Body of pancreas (tissue), 4 donors: ENCODE data around the gene PKIB. TPM values are rescaled to one million over a fixed set of nuclear protein-coding genes. Genes with fewer than 3 reads are reported as not detected.

ENCODE experiments used
- ATAC-seq: fragments of 150-250 bp; one replicate; pipeline ENCODE4 v1.9.1; 2016
- DNase-seq, 4 donors: peaks; one replicate each; pipeline ENCODE4 v3.0.0-alpha.2; 2019
- H3K27ac ChIP-seq, 4 donors: fragments of 200-600 bp; sonication (generic); 1 replicate in 3 of 4; 2 replicates in 1 of 4; pipeline versions ENCODE4 v1.5.1 to v1.6.1; 2016 to 2019; ENCODE audit warnings: mild to moderate bottlenecking in 1 of 4, mixed read lengths in 1 of 4, moderate library complexity in 1 of 4
- H3K27me3 ChIP-seq, 2 donors: fragments of 200-600 bp; sonication (generic); one replicate each; pipeline ENCODE4 v1.6.0; 2016; ENCODE audit warnings: mild to moderate bottlenecking in 1 of 2
- H3K36me3 ChIP-seq, 2 donors: fragments of 200-600 bp; sonication (generic); replicated peaks in 1 of 2; 2 replicates each; pipeline ENCODE4 v1.5.1; 2016; ENCODE audit warnings: low read depth in 2 of 2; ENCODE audit not compliant: insufficient read depth in 1 of 2
- H3K4me1 ChIP-seq: fragments of 200-600 bp; sonication (generic); one replicate; pipeline ENCODE4 v1.6.0; 2016
- H3K4me3 ChIP-seq, 2 donors: fragments of 200-600 bp; sonication (generic); 1 replicate in 1 of 2; 2 replicates in 1 of 2; pipeline ENCODE4 v1.5.1; 2016 to 2019
- H3K9me3 ChIP-seq, 3 donors: fragments of 200-600 bp; sonication (generic); 1 replicate in 2 of 3; 2 replicates in 1 of 3; pipeline ENCODE4 v1.5.1; 2016
- POLR2A ChIP-seq, 3 donors: fragments of 450-650 bp; IDR thresholded peaks; one replicate each; pipeline ENCODE4 v1.6.1; 2016; ENCODE audit warnings: antibody characterized with exemption in 3 of 3, mild to moderate bottlenecking in 2 of 3
- WGBS, 2 donors: methylation state at CpG; one replicate each; pipeline ENCODE4 v1.1.5; 2017; 5-methylcytosine and 5-hydroxymethylcytosine counted together
- intact Hi-C: fragments of 100-400 bp; cut with DNase I; formaldehyde crosslinking; loops from one replicate; pipeline ENCODE4 v1.15.1; 2023
- total RNA-seq, 2 donors: library from RNA; depleted of rRNA; stranded (reverse); fragments of >200 nt; gene quantifications; one replicate each; pipeline ENCODE4 v1.1.0, GENCODE V29; 2016
- TF ChIP-seq, protein P1 (sequence below), 7 experiments: fragments of 450-650 bp in 4 of 7; fragments of 200-600 bp in 3 of 7; sonication (generic) in 3 of 7; IDR thresholded peaks; one replicate each; pipeline ENCODE4 v1.5.1; 2016 to 2019; ENCODE audit warnings: antibody characterized with exemption in 7 of 7

Gene PKIB
- total RNA-seq, 2 donors from 2014 or later, result 13.0 TPM; not detected in 1

DNA sequence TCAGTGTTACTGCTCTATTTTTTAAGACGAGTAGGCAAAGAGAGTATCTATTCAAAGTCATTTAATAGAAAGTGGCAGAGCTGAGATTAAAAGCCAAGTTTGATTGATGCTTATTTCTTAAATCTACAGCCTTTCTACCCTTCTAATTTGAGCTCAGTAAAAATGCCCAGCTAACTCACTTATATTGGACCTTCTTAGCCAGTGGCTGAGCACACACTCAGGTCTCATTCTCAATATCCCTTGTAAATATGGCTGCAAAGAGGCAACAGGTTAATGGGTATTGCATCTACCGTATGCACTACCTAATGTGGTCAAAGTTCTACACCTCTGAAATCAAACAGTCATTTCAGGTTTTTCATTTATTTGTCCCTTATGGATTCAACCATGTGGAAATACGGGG is 6.7 kb downstream of the PKIB start:
- H3K4me1 ChIP-seq, result peaks cover under 1% of the 10 kb centered on the region
- ATAC-seq (no peak), DNase-seq (no peak)
- H3K9me3 ChIP-seq, result no peaks in the 10 kb centered on the region
- 80 to 85% methylated on average over 3 of the region's 3 CpGs for WGBS, 2 donors
- no peak overlapping the region for H3K4me3 ChIP-seq
- H3K36me3 ChIP-seq, result no peaks in the 10 kb centered on the region
- no peak overlapping the region for H3K27ac ChIP-seq
- H3K27me3 ChIP-seq, result no peaks in the 10 kb centered on the region
- TF ChIP-seq, protein P1, sequence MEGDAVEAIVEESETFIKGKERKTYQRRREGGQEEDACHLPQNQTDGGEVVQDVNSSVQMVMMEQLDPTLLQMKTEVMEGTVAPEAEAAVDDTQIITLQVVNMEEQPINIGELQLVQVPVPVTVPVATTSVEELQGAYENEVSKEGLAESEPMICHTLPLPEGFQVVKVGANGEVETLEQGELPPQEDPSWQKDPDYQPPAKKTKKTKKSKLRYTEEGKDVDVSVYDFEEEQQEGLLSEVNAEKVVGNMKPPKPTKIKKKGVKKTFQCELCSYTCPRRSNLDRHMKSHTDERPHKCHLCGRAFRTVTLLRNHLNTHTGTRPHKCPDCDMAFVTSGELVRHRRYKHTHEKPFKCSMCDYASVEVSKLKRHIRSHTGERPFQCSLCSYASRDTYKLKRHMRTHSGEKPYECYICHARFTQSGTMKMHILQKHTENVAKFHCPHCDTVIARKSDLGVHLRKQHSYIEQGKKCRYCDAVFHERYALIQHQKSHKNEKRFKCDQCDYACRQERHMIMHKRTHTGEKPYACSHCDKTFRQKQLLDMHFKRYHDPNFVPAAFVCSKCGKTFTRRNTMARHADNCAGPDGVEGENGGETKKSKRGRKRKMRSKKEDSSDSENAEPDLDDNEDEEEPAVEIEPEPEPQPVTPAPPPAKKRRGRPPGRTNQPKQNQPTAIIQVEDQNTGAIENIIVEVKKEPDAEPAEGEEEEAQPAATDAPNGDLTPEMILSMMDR (IDR thresholded peaks at IDR 0.05), result no peak
- TF ChIP-seq POLR2A (IDR thresholded peaks at IDR 0.05), result no peak
- intact Hi-C loops, result no loop called here

DNA sequence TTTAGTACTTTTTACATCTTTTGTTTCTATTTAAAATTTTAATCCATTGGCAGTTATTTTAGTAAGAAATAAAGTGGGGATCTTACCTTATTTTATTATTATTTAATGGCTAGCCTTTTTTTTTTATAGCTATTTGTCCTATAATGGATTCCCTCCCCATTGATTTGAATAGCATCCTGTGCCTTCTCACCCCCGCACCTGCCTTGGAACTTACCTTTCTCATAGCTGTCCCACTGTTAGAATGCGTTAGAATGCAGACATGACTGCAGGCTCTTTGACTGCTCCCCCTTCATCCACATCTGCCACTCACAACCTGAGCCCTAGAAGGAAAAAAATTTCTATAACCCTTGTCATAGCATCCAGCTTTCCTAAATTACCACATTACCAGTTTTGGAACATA is 9.1 kb downstream of the PKIB start:
- no peak overlapping the region for H3K27ac ChIP-seq
- no peaks in the 10 kb centered on the region for H3K36me3 ChIP-seq
- H3K9me3 ChIP-seq, result no peaks in the 10 kb centered on the region
- no peak for ATAC-seq
- intact Hi-C loops, result no loop called here
- no peaks in the 10 kb centered on the region for H3K27me3 ChIP-seq
- H3K4me3 ChIP-seq, result no peak overlapping the region
- TF ChIP-seq, protein P1 (IDR thresholded peaks at IDR 0.05), result no peak
- TF ChIP-seq POLR2A (IDR thresholded peaks at IDR 0.05), result no peak
- DNase-seq, result no peak
- H3K4me1 ChIP-seq, result no peaks in the 10 kb centered on the region
- WGBS, 2 donors, result 86 to 94% methylated on average over 2 of the region's 2 CpGs

DNA sequence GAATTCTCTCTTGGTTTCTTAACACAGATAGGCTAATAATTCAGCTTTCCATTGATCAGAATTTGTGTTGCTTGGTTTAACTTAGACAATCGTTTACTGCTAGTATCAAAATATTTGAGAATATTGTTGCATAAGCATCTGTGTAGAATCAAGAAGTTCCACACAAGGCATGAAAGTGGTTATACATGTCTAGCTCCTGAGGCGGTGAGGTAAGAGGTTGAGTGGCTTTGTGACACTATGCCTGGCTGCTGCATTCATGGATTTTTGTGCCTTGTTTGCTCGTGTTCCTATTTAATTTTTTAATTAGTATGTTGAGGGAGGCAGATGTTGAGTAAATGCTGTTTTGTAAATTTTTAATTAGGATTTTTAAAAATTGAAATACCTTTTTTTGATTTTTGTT is 10.2 kb downstream of the PKIB start:
- Histone ChIP-seq H3K4me3 (no peak overlapping the region), H3K9me3 (no peaks in the 10 kb centered on the region), H3K27ac (no peak overlapping the region), H3K36me3 (no peaks in the 10 kb centered on the region), H3K27me3 (no peaks in the 10 kb centered on the region), H3K4me1 (no peaks in the 10 kb centered on the region)
- WGBS, 2 donors, result 72 to 74% methylated on average over 3 of the region's 3 CpGs
- TF ChIP-seq, protein P1 (IDR thresholded peaks at IDR 0.05), result no peak
- TF ChIP-seq POLR2A (IDR thresholded peaks at IDR 0.05), result no peak
- ATAC-seq, result no peak
- no peak for DNase-seq
- intact Hi-C loops, result no loop called here

DNA sequence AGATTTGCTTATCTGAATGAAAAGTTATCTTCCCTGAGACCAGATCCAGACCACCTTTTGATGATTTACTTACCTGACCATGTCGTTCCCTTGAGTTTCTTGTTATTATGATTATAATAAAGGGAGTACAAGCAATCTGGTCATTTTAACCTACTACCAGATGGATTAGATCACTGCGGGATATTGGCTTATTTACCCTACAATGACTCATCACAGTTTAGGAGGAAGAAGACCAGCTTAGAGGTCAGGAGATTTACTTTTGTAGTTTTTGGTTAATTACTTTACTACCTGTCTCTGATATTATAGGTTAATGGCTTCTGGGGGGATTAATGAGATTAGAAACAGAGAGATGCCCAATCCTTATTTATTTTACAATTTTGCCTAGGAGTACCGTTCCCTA is 10.7 kb downstream of the PKIB start:
- 71% methylated on average over 3 of the region's 3 CpGs for WGBS, 2 donors
- intact Hi-C loops, result no loop called here
- no peak for ATAC-seq
- TF ChIP-seq POLR2A (IDR thresholded peaks at IDR 0.05), result no peak
- TF ChIP-seq, protein P1 (IDR thresholded peaks at IDR 0.05), result no peak
- Histone ChIP-seq H3K27ac (no peak overlapping the region), H3K36me3 (no peaks in the 10 kb centered on the region), H3K27me3 (no peaks in the 10 kb centered on the region), H3K4me3 (no peak overlapping the region), H3K9me3 (no peaks in the 10 kb centered on the region), H3K4me1 (no peaks in the 10 kb centered on the region)
- no peak for DNase-seq

DNA sequence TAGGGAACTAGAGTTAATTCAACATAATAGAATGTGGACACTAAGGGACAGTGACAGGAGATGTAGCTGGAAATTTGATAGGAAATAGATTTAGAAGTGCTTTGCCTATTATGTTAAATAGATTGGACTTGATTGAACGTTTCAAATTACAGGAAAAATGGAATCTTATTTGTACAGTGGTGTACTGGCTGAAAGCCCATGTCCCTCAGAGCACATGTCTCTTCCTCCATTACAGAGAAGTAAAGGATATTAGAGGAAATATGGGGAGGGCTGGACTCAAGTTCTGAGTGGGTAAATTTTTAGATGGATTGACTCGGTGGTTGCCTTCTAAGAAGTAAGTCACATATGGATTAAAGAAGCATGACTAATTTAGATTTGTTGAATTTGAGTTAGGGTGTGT is 11.4 kb downstream of the PKIB start:
- intact Hi-C loops, result no loop called here
- WGBS, 2 donors, result 48 to 60% methylated on average over 2 of the region's 2 CpGs
- TF ChIP-seq, protein P1 (IDR thresholded peaks at IDR 0.05), result no peak
- TF ChIP-seq POLR2A (IDR thresholded peaks at IDR 0.05), result no peak
- no peaks in the 10 kb centered on the region for H3K9me3 ChIP-seq
- no peaks in the 10 kb centered on the region for H3K4me1 ChIP-seq
- H3K4me3 ChIP-seq, result no peak overlapping the region
- no peak overlapping the region for H3K27ac ChIP-seq
- no peaks in the 10 kb centered on the region for H3K36me3 ChIP-seq
- no peaks in the 10 kb centered on the region for H3K27me3 ChIP-seq
- DNase-seq (peak in 1 of 4 donors; percentile 9), ATAC-seq (no peak)
